HG02885 (cell line): ENCODE data around the gene RND3.

ENCODE experiments used
- ATAC-seq: cut with Tn5 transposase; IDR thresholded peaks from one replicate; pipeline ENCODE4 v1.9.1; 2021; ENCODE audit warnings: mild to moderate bottlenecking; ENCODE audit not compliant: unreplicated experiment, poor library complexity

RND3 gene

DNA sequence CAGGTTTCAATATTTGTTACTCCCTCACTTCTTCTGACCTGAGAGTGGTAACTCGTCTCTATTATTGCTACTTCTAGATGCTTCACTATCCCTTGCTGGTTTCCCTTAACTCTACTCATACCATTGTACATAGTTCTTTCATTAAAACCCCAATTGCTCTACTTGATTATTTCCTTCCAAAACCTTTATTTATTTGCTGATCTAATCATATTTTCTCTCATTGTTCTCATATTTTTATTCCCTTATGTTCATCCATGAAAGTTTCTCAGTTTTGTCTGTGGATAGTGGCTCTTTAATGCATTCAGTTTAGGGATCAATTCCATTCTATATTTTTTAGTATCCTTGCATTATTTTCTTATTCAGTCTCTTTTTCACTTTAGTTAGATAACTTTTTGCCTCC, 42.1 kb downstream of the RND3 start:
- no peak for ATAC-seq

DNA sequence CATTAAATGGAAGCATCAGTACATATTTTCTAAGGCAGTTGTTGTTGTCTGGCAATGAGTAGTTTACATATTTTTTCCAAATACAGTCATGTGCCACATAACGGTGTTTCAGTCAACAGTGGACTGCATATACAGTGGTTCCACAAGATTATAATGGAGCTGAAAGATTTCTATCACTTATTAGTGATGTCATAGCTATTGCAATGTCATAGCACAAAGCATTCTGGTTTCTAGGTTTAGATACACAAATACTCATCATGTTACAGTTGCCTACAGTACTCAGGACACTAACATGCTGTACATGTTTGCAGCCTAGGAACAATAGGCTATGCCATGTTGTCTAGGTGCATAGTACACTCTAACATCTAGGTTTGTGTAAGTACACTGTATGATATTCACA, 45.0 kb downstream of the RND3 start:
- ATAC-seq: no peak

DNA sequence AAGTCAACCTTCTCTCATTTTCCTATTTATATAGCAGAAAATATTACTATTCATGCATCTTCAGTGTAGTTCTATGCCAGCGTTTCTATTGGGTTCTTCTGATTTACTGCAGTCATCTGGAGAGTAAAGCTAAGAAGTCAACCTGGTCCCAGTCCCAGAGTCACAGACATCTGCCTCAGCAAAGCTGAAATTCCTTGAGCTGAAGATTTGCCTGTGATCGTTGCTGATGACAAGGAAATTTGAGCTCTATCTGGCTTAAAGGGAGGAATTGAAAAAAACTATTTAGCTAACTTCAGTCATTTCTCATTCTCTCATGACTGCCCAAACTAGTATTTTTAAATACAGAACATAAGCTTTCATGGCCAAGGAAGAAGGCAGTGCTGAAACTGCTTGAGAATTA, 45.7 kb downstream of the RND3 start:
- ATAC-seq: no peak

- ATAC-seq: no peak
Observed at GRCh38 chr2:150441226-150441625, 46.2 kb downstream of the RND3 start.

- no peak for ATAC-seq
Observed at GRCh38 chr2:150438654-150439053, 48.8 kb downstream of the RND3 start.

GRCh38 chr2:150438041-150438440, 49.4 kb downstream of the RND3 start:
- no peak for ATAC-seq

- ATAC-seq: no peak
Observed at GRCh38 chr2:150432312-150432625, 55.2 kb downstream of the RND3 start.

DNA sequence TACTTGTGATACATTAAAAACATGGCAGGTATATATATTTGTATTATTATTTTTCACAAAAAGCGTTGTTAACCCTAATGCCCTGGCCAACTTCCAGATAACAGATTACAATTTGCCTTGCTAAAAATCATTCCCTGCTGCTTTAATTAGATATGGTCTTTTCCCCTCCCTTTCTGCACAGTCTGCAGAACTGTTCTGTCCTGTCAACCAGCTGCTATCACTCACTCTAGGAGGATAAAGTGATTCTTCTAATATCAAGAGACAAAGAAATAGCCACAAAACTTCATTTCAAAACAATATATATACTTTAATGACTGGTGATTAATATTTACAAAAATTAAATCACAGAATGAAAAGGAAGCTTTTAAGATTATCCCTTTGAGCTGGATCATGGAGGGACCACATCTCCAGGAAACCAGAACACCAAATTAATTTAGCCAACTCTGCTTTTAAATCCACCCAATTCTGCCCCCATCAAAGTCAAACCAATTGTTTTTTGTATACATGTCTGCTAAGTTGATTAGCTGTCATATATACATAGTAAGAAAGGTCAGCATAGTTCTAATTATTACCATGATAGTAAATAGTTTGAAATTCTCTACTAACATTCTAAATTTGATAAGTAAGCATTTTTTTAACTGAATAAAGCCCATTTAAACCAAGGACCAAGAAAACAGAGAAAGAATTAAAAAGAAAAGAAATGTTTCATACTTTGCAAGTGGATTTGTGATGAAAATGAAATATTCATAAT, 55.7 kb downstream of the RND3 start:
- no peak for ATAC-seq

- no peak for ATAC-seq
Observed at GRCh38 chr2:150429384-150429961, 58.0 kb downstream of the RND3 start.

DNA sequence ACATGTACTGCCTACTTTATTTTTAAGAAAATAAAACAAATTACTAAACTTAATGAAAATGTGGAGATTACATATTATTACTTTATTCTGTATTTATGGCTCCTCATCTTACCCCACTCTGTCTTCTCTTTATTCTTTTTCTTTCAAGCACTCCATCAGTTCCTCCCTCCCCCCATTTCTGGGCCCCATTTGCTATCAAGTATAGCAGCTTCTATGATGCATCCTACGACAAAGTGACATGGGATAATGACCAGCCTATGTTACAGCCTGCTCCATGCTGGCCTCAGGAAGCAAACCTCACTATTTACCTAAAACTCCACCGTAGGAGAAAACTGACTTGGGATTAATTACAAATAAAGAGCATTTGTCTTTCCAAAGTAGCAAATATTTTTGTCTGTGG, 58.8 kb downstream of the RND3 start:
- ATAC-seq: no peak

GRCh38 chr2:150427298-150427697, 60.2 kb downstream of the RND3 start:
- no peak for ATAC-seq

DNA sequence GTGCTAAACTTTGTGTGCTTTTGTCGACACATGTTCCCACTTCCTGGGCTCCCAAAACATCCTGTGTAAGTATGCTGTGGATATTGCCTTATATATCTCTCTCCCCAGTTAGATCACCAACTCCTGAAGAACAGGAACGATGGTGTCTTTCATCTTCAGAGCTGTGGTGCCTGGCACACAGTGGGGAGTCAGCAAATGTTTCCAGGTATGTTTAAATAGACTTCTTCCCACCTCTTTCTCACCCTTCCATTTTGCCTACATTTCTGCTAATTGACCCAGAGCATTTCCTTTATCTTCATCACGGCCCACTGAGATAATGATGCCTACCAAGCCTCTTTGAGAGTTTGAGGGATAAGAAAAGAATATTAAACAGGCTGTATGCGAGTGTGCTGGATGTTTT, 60.7 kb downstream of the RND3 start:
- no peak for ATAC-seq

GRCh38 chr2:150426315-150426714, 61.2 kb downstream of the RND3 start:
- no peak for ATAC-seq

DNA sequence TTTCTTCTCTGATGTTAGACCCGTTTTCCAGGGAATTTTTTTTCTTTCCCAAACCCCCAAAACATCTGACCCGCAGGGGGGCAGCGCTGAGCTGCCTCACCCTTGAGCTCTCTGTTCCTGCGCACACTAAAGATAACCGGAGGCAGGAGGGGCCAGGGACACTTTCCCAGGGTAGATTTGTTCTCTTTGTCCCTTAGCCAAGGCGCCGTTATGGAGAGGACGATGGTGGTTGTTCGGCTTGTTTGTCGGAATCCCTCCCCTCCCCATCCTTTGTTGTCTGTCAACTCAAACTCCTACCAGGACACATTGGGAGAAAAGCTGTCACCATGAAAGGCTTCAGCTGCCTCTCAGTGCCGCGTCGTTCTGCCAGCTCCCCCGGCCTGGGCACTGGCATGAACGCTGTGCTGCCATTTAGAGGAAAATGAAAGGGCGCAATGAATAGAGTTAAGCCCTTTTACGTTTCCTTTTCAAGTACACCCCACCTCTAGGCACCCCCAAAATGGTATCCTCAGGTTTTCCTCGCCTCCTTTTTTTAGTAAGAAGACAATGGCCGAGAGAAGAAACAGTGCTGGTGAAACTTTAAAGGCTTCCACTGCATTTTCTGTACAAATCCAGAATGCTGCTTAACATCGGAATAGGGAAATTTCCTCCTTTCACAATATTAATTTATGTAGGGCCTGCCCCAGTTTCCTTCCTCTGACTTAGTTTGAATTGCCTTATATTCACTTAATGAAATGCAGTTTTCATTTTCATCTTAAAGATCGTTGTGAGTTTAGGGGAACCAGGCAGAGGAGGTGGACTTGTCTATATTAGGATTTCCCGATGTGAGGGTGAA, 62.1 kb downstream of the RND3 start:
- no peak for ATAC-seq

DNA sequence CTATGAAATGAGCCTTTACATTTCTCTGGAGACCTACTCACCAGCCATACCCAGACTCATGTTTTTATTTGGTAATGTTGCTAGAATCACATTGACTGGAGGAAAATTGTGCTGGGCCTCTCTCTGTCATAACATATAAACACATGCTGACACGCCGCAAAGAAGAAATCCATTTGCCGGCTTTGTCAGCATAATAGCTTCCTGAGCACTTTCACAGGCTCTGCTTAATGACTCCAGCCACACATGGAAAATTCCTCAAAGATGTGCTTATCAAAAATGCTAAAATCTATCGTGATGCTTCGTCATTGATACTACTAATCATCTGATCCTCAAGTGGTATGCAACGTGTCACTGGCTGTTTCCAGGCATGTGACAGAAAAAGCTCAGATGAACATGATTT, 63.1 kb downstream of the RND3 start:
- no peak for ATAC-seq

- no peak for ATAC-seq
Observed at GRCh38 chr2:150421126-150421651, 66.3 kb downstream of the RND3 start.

DNA sequence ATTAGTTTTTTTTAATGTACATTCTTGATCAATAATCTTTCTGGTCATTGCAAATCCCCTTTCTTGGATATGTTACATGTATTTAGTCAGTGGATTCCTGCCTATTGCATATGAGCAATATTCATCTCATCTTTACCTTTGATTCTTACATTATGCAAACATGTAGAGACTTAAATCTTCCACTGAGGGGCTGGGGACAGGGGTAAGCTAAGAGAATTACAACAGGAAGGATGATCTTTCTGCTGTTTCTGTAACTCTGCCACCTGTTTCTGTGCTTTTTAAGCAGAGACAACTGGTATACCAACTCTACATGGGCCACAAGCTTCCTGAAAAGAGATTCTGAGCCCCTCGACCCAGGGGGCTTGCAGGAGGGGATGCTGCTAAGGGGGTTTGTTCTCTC, 68.6 kb downstream of the RND3 start:
- no peak for ATAC-seq
